Peyer's patch (tissue), 4 donors: ENCODE results near the gene IRAK1BP1.

Source experiments
- POLR2A ChIP-seq, 2 donors: fragments of 450-650 bp; IDR thresholded peaks; one replicate each; pipeline ENCODE4 v1.5.1; 2017; ENCODE audit warnings: antibody characterized with exemption in 2 of 2, mild to moderate bottlenecking in 2 of 2, moderate library complexity in 2 of 2
- TF ChIP-seq, protein P1 (sequence below), 6 experiments: fragments of 450-650 bp in 4 of 6; fragments of 200-600 bp in 2 of 6; sonication (generic) in 1 of 6; IDR thresholded peaks; one replicate each; pipeline ENCODE4 v1.5.1; 2017 to 2019; ENCODE audit warnings: antibody characterized with exemption in 6 of 6, mild to moderate bottlenecking in 3 of 6, moderate library complexity in 1 of 6

GRCh38 chr6:78842953-78843352 is 24.4 kb upstream of the IRAK1BP1 start:
- TF ChIP-seq, protein P1, sequence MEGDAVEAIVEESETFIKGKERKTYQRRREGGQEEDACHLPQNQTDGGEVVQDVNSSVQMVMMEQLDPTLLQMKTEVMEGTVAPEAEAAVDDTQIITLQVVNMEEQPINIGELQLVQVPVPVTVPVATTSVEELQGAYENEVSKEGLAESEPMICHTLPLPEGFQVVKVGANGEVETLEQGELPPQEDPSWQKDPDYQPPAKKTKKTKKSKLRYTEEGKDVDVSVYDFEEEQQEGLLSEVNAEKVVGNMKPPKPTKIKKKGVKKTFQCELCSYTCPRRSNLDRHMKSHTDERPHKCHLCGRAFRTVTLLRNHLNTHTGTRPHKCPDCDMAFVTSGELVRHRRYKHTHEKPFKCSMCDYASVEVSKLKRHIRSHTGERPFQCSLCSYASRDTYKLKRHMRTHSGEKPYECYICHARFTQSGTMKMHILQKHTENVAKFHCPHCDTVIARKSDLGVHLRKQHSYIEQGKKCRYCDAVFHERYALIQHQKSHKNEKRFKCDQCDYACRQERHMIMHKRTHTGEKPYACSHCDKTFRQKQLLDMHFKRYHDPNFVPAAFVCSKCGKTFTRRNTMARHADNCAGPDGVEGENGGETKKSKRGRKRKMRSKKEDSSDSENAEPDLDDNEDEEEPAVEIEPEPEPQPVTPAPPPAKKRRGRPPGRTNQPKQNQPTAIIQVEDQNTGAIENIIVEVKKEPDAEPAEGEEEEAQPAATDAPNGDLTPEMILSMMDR (IDR thresholded peaks at IDR 0.05), result no peak
- TF ChIP-seq POLR2A (IDR thresholded peaks at IDR 0.05), result no peak
